Mesenchymal stem cell (in vitro differentiated cells and primary cell): ENCODE measurements around the gene HOXD9.

Experiments used
- DNase-seq: peaks from one replicate; pipeline ENCODE4 v3.0.0-alpha.2; 2013
- H2AFZ ChIP-seq: one replicate; pipeline ENCODE4 v1.6.1; 2013; ENCODE audit warnings: low read depth, mild to moderate bottlenecking, control low read depth, inconsistent platforms, low read length, moderate library complexity
- H2AK5ac ChIP-seq: 2 replicates; pipeline ENCODE4 v1.6.1; 2013; ENCODE audit warnings: low read length, moderate library complexity, mild to moderate bottlenecking, inconsistent platforms; ENCODE audit not compliant: severe bottlenecking
- H2BK120ac ChIP-seq: one replicate; pipeline ENCODE4 v1.6.1; 2013; ENCODE audit warnings: low read depth, mild to moderate bottlenecking, inconsistent platforms, low read length, moderate library complexity
- H2BK12ac ChIP-seq, 2 experiments: one replicate each; pipeline ENCODE4 v1.6.1; 2013; ENCODE audit warnings: inconsistent platforms in 2 of 2, low read length in 2 of 2, mild to moderate bottlenecking in 2 of 2, moderate library complexity in 2 of 2, control low read depth in 1 of 2
- H2BK15ac ChIP-seq: one replicate; pipeline ENCODE4 v1.6.1; 2013; ENCODE audit warnings: mild to moderate bottlenecking, low read depth, inconsistent platforms; ENCODE audit not compliant: poor library complexity, severe bottlenecking
- H2BK5ac ChIP-seq: 2 replicates; pipeline ENCODE4 v1.6.1; 2013; ENCODE audit warnings: low read depth, mild to moderate bottlenecking, low read length, control low read depth, inconsistent platforms; ENCODE audit not compliant: poor library complexity, severe bottlenecking
- H3K14ac ChIP-seq, 2 experiments: one replicate each; pipeline ENCODE4 v1.6.1; 2013; ENCODE audit warnings: inconsistent platforms in 2 of 2, low read length in 2 of 2, control low read depth in 1 of 2, mild to moderate bottlenecking in 1 of 2, moderate library complexity in 1 of 2
- H3K18ac ChIP-seq, 2 experiments: one replicate each; pipeline ENCODE4 v1.6.1; 2013; ENCODE audit warnings: inconsistent platforms in 2 of 2, low read length in 2 of 2, control low read depth in 1 of 2, low read depth in 1 of 2, mild to moderate bottlenecking in 1 of 2
- H3K23ac ChIP-seq, 2 experiments: one replicate each; pipeline ENCODE4 v1.6.1; 2013; ENCODE audit warnings: inconsistent platforms in 2 of 2, low read length in 2 of 2, mild to moderate bottlenecking in 2 of 2, moderate library complexity in 2 of 2, control low read depth in 1 of 2
- H3K27ac ChIP-seq: 2 replicates; pipeline ENCODE4 v1.5.1; 2013; ENCODE audit warnings: mild to moderate bottlenecking, moderate library complexity, low read length, control low read depth, inconsistent platforms; ENCODE audit not compliant: poor library complexity, severe bottlenecking
- H3K27me3 ChIP-seq, 2 experiments: 2 replicates each; pipeline versions ENCODE4 v1.6.1 to v1.7.0; 2013; ENCODE audit warnings: low read length in 2 of 2, mild to moderate bottlenecking in 2 of 2, moderate library complexity in 2 of 2, control low read depth in 1 of 2, inconsistent platforms in 1 of 2; ENCODE audit not compliant: control insufficient read depth in 1 of 2, insufficient read depth in 1 of 2
- H3K36me3 ChIP-seq, 2 experiments: 2 replicates each; pipeline versions ENCODE4 v1.6.1 to v1.7.0; 2013; ENCODE audit warnings: low read length in 2 of 2, control low read depth in 1 of 2, inconsistent platforms in 1 of 2, low read depth in 1 of 2, mild to moderate bottlenecking in 1 of 2; ENCODE audit not compliant: insufficient read depth in 2 of 2, control insufficient read depth in 1 of 2
- H3K4ac ChIP-seq, 2 experiments: one replicate each; pipeline ENCODE4 v1.6.1; 2013; ENCODE audit warnings: inconsistent platforms in 2 of 2, low read length in 2 of 2, mild to moderate bottlenecking in 2 of 2, moderate library complexity in 2 of 2, control low read depth in 1 of 2, low read depth in 1 of 2
- H3K4me1 ChIP-seq: 2 replicates; pipeline ENCODE4 v1.6.1; 2013; ENCODE audit warnings: low read depth, low read length, control low read depth; ENCODE audit not compliant: control insufficient read depth, insufficient read depth
- H3K4me2 ChIP-seq: 2 replicates; pipeline ENCODE4 v1.6.1; 2013; ENCODE audit warnings: low read length, mild to moderate bottlenecking, inconsistent platforms; ENCODE audit not compliant: poor library complexity, severe bottlenecking
- H3K4me3 ChIP-seq, 2 experiments: 2 replicates each; pipeline versions ENCODE4 v1.5.1 to v1.7.0; 2013; ENCODE audit warnings: low read length in 2 of 2, mild to moderate bottlenecking in 2 of 2, control low read depth in 1 of 2, low read depth in 1 of 2; ENCODE audit not compliant: insufficient read depth in 1 of 2
- H3K79me1 ChIP-seq: replicated peaks from 2 replicates; pipeline ENCODE4 v1.6.1; 2013; ENCODE audit warnings: mild to moderate bottlenecking, control low read depth, low read length, inconsistent platforms; ENCODE audit not compliant: poor library complexity, severe bottlenecking
- H3K9ac ChIP-seq: 2 replicates; pipeline ENCODE4 v1.7.0; 2013; ENCODE audit warnings: mild to moderate bottlenecking, low read length, moderate library complexity
- H3K9me3 ChIP-seq: 2 replicates; pipeline ENCODE4 v1.7.0; 2013; ENCODE audit warnings: mild to moderate bottlenecking, low read length; ENCODE audit not compliant: control insufficient read depth
- H4K8ac ChIP-seq: one replicate; pipeline ENCODE4 v1.6.1; 2013; ENCODE audit warnings: inconsistent platforms, mild to moderate bottlenecking, low read length, moderate library complexity
- H4K91ac ChIP-seq: one replicate; pipeline ENCODE4 v1.6.1; 2013; ENCODE audit warnings: mild to moderate bottlenecking, low read length, inconsistent platforms
- WGBS: methylation state at CpG from one replicate; pipeline ENCODE4 v1.1.7; 2013; ENCODE audit warnings: mixed read lengths; 5-methylcytosine and 5-hydroxymethylcytosine counted together

HOXD9 gene

GRCh38 chr2:176076063-176076462 lies 46.5 kb upstream of the HOXD9 start:
- Histone ChIP-seq H3K36me3 (no peaks in the 10 kb centered on the region), H2BK120ac (no peak overlapping the region), H3K4me2 (no peak overlapping the region), H3K9ac (no peak overlapping the region), H2BK15ac (no peak overlapping the region), H4K8ac (no peak overlapping the region), H3K14ac (no peak overlapping the region), H2BK12ac (no peak overlapping the region), H2BK5ac (no peak overlapping the region), H3K4me3 (no peak overlapping the region), H3K4me1 (peaks cover 16% of the 10 kb centered on the region), H4K91ac (no peak overlapping the region), H3K79me1 (no peaks in the 10 kb centered on the region), H3K4ac (no peak overlapping the region), H3K18ac (no peak overlapping the region), H3K9me3 (peaks cover 4% of the 10 kb centered on the region), H2AFZ (no peak overlapping the region), H3K27me3 (peaks cover 88 to 95% of the 10 kb centered on the region in 2 experiments), H3K23ac (no peak overlapping the region), H3K27ac (no peak overlapping the region), H2AK5ac (no peak overlapping the region)
- WGBS: 69% methylated on average over 6 of the region's 7 CpGs
- no peak for DNase-seq

GRCh38 chr2:176076796-176077195 lies 45.7 kb upstream of the HOXD9 start:
- no peak overlapping the region for H3K27ac ChIP-seq
- 25% methylated on average over 2 of the region's 2 CpGs for WGBS
- peaks cover 16% of the 10 kb centered on the region for H3K4me1 ChIP-seq
- no peak overlapping the region for H2BK5ac ChIP-seq
- H3K18ac ChIP-seq: no peak overlapping the region
- H3K27me3 ChIP-seq: peaks cover 88 to 95% of the 10 kb centered on the region in 2 experiments
- H3K9me3 ChIP-seq: peaks cover 4% of the 10 kb centered on the region
- H3K4me3 ChIP-seq: no peak overlapping the region
- H3K79me1 ChIP-seq: no peaks in the 10 kb centered on the region
- H2AFZ ChIP-seq: no peak overlapping the region
- H4K91ac ChIP-seq: no peak overlapping the region
- H2AK5ac ChIP-seq: no peak overlapping the region
- no peak overlapping the region for H3K23ac ChIP-seq
- H4K8ac ChIP-seq: no peak overlapping the region
- no peaks in the 10 kb centered on the region for H3K36me3 ChIP-seq
- H3K14ac ChIP-seq: no peak overlapping the region
- no peak overlapping the region for H3K4me2 ChIP-seq
- H2BK12ac ChIP-seq: no peak overlapping the region
- H3K9ac ChIP-seq: no peak overlapping the region
- no peak overlapping the region for H2BK15ac ChIP-seq
- no peak overlapping the region for H3K4ac ChIP-seq
- no peak for DNase-seq
- no peak overlapping the region for H2BK120ac ChIP-seq

- Histone ChIP-seq H3K23ac (no peak overlapping the region), H2BK12ac (no peak overlapping the region), H2BK15ac (no peak overlapping the region), H2BK120ac (no peak overlapping the region), H3K4me1 (peaks cover 24% of the 10 kb centered on the region), H3K14ac (no peak overlapping the region), H3K9me3 (peaks cover 4% of the 10 kb centered on the region), H3K27ac (no peak overlapping the region), H2BK5ac (no peak overlapping the region), H3K4me2 (no peak overlapping the region), H3K18ac (no peak overlapping the region), H2AFZ (no peak overlapping the region), H3K27me3 (peaks cover 88 to 95% of the 10 kb centered on the region in 2 experiments), H2AK5ac (no peak overlapping the region), H4K8ac (no peak overlapping the region), H4K91ac (no peak overlapping the region), H3K36me3 (peaks cover 0 to 3% of the 10 kb centered on the region in 2 experiments), H3K4me3 (peak overlapping the region in 1 of 2 experiments; percentile 55), H3K4ac (no peak overlapping the region), H3K79me1 (no peaks in the 10 kb centered on the region), H3K9ac (no peak overlapping the region)
- WGBS: 14% methylated on average over 22 of the region's 25 CpGs
- no peak for DNase-seq
These were observed 43.8 kb upstream of the HOXD9 start for GRCh38 chr2:176078541-176079284.

- Histone ChIP-seq H3K36me3 (peaks cover 0 to 3% of the 10 kb centered on the region in 2 experiments), H2AK5ac (no peak overlapping the region), H2BK120ac (no peak overlapping the region), H3K4me3 (peak overlapping the region in 1 of 2 experiments; percentile 55), H2AFZ (no peak overlapping the region), H3K4me2 (peak overlapping the region; percentile 39), H3K14ac (no peak overlapping the region), H3K4ac (no peak overlapping the region), H3K27ac (no peak overlapping the region), H3K9me3 (peaks cover 4% of the 10 kb centered on the region), H4K8ac (no peak overlapping the region), H3K79me1 (no peaks in the 10 kb centered on the region), H3K23ac (no peak overlapping the region), H3K4me1 (peaks cover 24% of the 10 kb centered on the region), H2BK15ac (no peak overlapping the region), H3K18ac (no peak overlapping the region), H3K9ac (no peak overlapping the region), H4K91ac (no peak overlapping the region), H2BK12ac (no peak overlapping the region), H2BK5ac (no peak overlapping the region), H3K27me3 (peaks cover 88 to 95% of the 10 kb centered on the region in 2 experiments)
- no peak for DNase-seq
- WGBS: under 1% methylated on average over 29 of the region's 30 CpGs
These were observed 43.2 kb upstream of the HOXD9 start for GRCh38 chr2:176079285-176079830.
